Fibroblast of skin of scalp (primary cell): ENCODE results near the gene TMEM163.
"Not testable (repeated sequence)": the region's sequence is repeated elsewhere in the genome, so short reads cannot be mapped to it uniquely, and the experiment has no call there.

ENCODE experiments used
- DNase-seq: peaks from one replicate; pipeline ENCODE4 v3.0.0-alpha.2; 2013

TMEM163 gene

GRCh38 chr2:134609924-134610513 lies 108.8 kb downstream of the TMEM163 start:
- DNase-seq = no peak

- DNase-seq = no peak
Observed at GRCh38 chr2:134603966-134604365, 114.8 kb downstream of the TMEM163 start.

- DNase-seq = no peak
Observed at GRCh38 chr2:134602666-134603065, 116.1 kb downstream of the TMEM163 start.

GRCh38 chr2:134601264-134601663 lies 117.5 kb downstream of the TMEM163 start:
- DNase-seq = no peak

GRCh38 chr2:134600208-134600607 lies 118.6 kb downstream of the TMEM163 start:
- DNase-seq = no peak

GRCh38 chr2:134599236-134599635 lies 119.6 kb downstream of the TMEM163 start:
- no peak for DNase-seq

GRCh38 chr2:134594399-134594798 lies 124.4 kb downstream of the TMEM163 start:
- DNase-seq = no peak

GRCh38 chr2:134593519-134593918 lies 125.3 kb downstream of the TMEM163 start:
- no peak for DNase-seq

- no peak for DNase-seq
Observed at GRCh38 chr2:134592377-134592776, 126.4 kb downstream of the TMEM163 start.

GRCh38 chr2:134591526-134591925 lies 127.3 kb downstream of the TMEM163 start:
- no peak for DNase-seq

GRCh38 chr2:134590679-134591078 lies 128.1 kb downstream of the TMEM163 start:
- no peak for DNase-seq

- not testable (repeated sequence) for DNase-seq
Observed at GRCh38 chr2:134589171-134590083, 129.4 kb downstream of the TMEM163 start.

- no peak for DNase-seq
Observed at GRCh38 chr2:134588556-134588955, 130.2 kb downstream of the TMEM163 start.

GRCh38 chr2:134586326-134586965 lies 132.4 kb downstream of the TMEM163 start:
- no peak for DNase-seq

GRCh38 chr2:134583997-134584520 lies 134.7 kb downstream of the TMEM163 start:
- DNase-seq = no peak

- DNase-seq = no peak
Observed at GRCh38 chr2:134583462-134583861, 135.3 kb downstream of the TMEM163 start.

GRCh38 chr2:134582547-134582899 lies 136.3 kb downstream of the TMEM163 start:
- DNase-seq = no peak

GRCh38 chr2:134581877-134582546 lies 136.8 kb downstream of the TMEM163 start:
- DNase-seq = no peak

- no peak for DNase-seq
Observed at GRCh38 chr2:134578316-134578715, 140.5 kb downstream of the TMEM163 start.

GRCh38 chr2:134576478-134576877 lies 142.3 kb downstream of the TMEM163 start:
- no peak for DNase-seq

GRCh38 chr2:134575888-134576287 lies 142.9 kb downstream of the TMEM163 start:
- no peak for DNase-seq

GRCh38 chr2:134574611-134575330 lies 144.0 kb downstream of the TMEM163 start:
- DNase-seq = no peak
